ENCODE results near the gene CDX4. TPM values are rescaled to one million over a fixed set of nuclear protein-coding genes. Genes with fewer than 3 reads are reported as not detected.
"Not testable (repeated sequence)": the region's sequence is repeated elsewhere in the genome, so short reads cannot be mapped to it uniquely, and the experiment has no call there.

CDX4 gene
- total RNA-seq (2014; rRNA removed; shearing (Covaris generic)): not detected in 2 replicates
- not detected in 2 replicates for polyA plus RNA-seq (2015; cell fraction: cytosol; rRNA removed)
- not detected in 2 replicates for polyA plus RNA-seq (2015; cell fraction: nucleus; rRNA removed)

- no peak for DNase-seq (ENCODE audit: low read depth)
These were observed at the start of gene CDX4 for GRCh38 chrX:73446831-73447230. Gene CDX4 (plus strand): TSS chrX:73447053. CDS start chrX:73447254, 201 bp downstream.

- DNase-seq (ENCODE audit: low read depth): no peak
These were observed 48.5 kb upstream of the CDX4 start for GRCh38 chrX:73398185-73398914.

GRCh38 chrX:73400136-73400748 is 46.6 kb upstream of the CDX4 start:
- no peak for DNase-seq (ENCODE audit: low read depth)

GRCh38 chrX:73401591-73402266 is 45.1 kb upstream of the CDX4 start:
- DNase-seq (ENCODE audit: low read depth): no peak

GRCh38 chrX:73412930-73413329 is 33.9 kb upstream of the CDX4 start:
- no peak for DNase-seq (ENCODE audit: low read depth)

GRCh38 chrX:73447311-73447794 is 500 bp downstream of the CDX4 start:
- DNase-seq (ENCODE audit: low read depth): no peak

- DNase-seq (ENCODE audit: low read depth): no peak
These were observed 1.5 kb downstream of the CDX4 start for GRCh38 chrX:73448379-73448778.

- DNase-seq (ENCODE audit: low read depth): no peak
These were observed 8.3 kb downstream of the CDX4 start for GRCh38 chrX:73455171-73455570.

GRCh38 chrX:73457306-73457705 is 10.5 kb downstream of the CDX4 start:
- no peak for DNase-seq (ENCODE audit: low read depth)

- DNase-seq (ENCODE audit: low read depth): no peak
These were observed 21.5 kb downstream of the CDX4 start for GRCh38 chrX:73468376-73468775.

GRCh38 chrX:73478961-73479360 is 32.1 kb downstream of the CDX4 start:
- DNase-seq (ENCODE audit: low read depth): no peak

GRCh38 chrX:73481521-73481920 is 34.7 kb downstream of the CDX4 start:
- DNase-seq (ENCODE audit: low read depth): no peak

- DNase-seq (ENCODE audit: low read depth): no peak
These were observed 43.8 kb downstream of the CDX4 start for GRCh38 chrX:73490661-73491060.

GRCh38 chrX:73492178-73492577 is 45.3 kb downstream of the CDX4 start:
- DNase-seq (ENCODE audit: low read depth): not testable (repeated sequence)

Small RNA genes within 50 kb of the gene (small RNA-seq; reads per million reads assigned to genes)
- gene MORF4L1P6 (not detected), gene RNU6-1044P (not detected)

Other genes with a start within 250 kb of the CDX4 start
- gene NAP1L2, start 232.2 kb upstream of the CDX4 start, total RNA-seq (2014; rRNA removed; shearing (Covaris generic)): 0.67 and 0.80 TPM in 2 replicates
- 6.5 and 9.9 TPM in 2 replicates for gene CHIC1, start 116.1 kb downstream of the CDX4 start, total RNA-seq (2014; rRNA removed; shearing (Covaris generic))

Measured in HT1080 (cell line).